Measurements from ENCODE around the gene AGBL4.
"Not testable (repeated sequence)": the region's sequence is repeated elsewhere in the genome, so short reads cannot be mapped to it uniquely, and the experiment has no call there.

Gene AGBL4

GRCh38 chr1:50023292-50024159, at the start of gene AGBL4:
Gene AGBL4 (minus strand): TSS chr1:50023954.
- DNase-seq (ENCODE audit: low read depth in 2 of 2): no peak

- no peak for DNase-seq (ENCODE audit: low read depth in 2 of 2)
Observed at GRCh38 chr1:50066806-50067205, 43.1 kb upstream of the AGBL4 start.

- no peak for DNase-seq (ENCODE audit: low read depth in 2 of 2)
Observed at GRCh38 chr1:50060279-50060678, 36.5 kb upstream of the AGBL4 start.

- DNase-seq (ENCODE audit: low read depth in 2 of 2): no peak
Observed at GRCh38 chr1:50048791-50049190, 25.0 kb upstream of the AGBL4 start.

DNA sequence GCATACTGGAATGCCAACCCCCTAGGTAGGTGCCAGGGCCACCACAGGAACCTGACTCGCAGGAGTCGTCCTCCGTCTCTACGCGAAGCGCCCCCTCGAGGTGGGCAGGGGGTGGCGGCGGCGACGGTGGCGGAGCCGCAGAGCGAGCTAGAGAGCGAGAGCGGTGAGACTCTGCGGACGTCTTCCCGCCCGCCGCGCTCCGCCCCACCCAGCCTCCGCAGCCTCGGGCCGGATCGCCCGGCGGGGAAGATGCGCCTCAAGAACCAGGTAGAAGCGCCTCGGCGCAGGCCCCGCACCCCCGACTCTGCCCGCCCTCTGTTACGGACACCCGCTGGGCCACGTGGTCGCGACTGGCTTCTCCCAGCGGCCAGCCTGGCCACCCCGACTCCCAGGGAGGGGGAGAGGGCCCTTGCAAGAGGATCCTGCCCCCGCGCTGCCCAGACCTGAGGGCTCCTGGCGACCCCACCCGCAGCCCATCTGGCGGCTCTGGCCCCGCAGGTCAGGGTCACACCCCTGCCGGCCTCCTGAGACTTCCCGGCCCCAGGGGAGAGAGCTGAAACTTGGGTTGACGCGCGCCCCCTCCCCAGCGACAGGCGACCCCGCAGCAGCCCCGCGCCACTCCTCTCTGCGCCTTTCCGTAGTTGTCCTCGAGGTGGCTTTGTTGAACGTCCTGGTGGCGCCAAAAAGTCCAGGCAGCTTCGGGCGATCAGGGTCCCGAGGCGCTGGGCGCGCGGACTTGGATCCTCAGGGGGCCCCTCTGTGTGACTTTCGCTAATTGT, 24.4 kb upstream of the AGBL4 start:
- no peak for DNase-seq (ENCODE audit: low read depth in 2 of 2)

DNA sequence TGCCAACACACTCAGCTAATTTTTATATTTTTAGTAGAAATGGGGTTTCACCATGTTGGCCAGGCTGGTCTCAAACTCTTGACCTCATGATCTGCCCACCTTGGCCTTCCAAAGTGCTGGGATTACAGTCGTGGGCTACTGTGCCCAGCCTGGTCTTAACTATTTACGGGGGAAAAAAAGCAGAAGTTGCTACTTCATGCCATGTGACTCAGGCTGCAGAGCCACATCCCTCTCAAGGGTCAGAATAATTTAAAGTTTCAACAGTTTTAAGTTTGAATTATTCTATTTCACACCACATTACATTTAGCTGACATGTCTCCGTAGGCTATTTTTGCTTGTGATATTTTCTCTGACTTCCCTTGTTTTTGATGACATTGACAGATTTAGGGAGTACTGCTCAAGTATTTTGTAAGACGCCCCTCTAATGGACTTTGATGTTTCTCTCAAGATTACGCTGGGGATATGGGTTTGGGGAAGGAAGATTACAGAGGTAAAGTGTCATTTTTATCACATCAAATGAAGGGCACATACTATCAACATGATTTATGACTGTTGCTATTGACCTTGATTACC, 14.6 kb upstream of the AGBL4 start:
- DNase-seq (ENCODE audit: low read depth in 2 of 2): no peak

DNA sequence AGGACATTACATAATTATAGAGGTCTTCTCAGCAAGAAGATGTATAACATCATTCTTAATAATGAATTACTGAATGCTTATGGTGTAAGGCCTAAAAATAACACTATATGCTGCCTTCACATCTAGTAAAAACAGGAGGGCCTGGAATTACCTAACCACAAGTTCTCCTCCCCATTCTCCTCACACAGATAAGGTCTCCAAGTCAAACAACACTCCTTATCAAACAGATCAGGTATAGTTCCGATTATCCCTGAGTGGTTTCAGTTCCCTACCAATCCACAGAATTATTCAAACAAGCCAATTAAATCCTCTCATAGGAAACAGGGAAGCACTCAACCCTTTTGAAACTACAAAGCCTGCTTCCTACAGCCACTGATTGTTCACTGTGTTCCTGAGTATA, 4.0 kb upstream of the AGBL4 start:
- no peak for DNase-seq (ENCODE audit: low read depth in 2 of 2)

GRCh38 chr1:49995734-49996133, 28.0 kb downstream of the AGBL4 start:
- DNase-seq (ENCODE audit: low read depth in 2 of 2): no peak

- no peak for DNase-seq (ENCODE audit: low read depth in 2 of 2)
Observed at GRCh38 chr1:49971088-49971487, 52.7 kb downstream of the AGBL4 start.

DNA sequence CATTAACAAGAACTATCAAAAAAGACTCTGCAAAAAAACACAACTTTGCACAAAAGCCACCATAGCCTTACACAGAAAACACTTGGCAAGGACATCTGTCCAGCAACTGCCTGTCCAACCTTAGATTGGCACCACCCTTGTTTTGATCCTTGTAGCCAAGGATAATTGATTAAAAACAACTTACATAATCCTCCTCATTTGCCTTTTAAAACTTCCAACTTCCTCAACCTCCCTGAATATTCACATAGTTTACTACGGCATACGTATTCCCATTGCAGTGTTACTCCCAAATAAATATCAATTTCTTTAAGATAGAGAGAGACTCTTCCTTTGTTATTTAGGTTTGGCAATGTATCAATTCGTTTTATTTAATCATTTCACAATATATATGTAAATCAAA, 72.4 kb downstream of the AGBL4 start:
- DNase-seq (ENCODE audit: low read depth in 2 of 2): no peak

DNA sequence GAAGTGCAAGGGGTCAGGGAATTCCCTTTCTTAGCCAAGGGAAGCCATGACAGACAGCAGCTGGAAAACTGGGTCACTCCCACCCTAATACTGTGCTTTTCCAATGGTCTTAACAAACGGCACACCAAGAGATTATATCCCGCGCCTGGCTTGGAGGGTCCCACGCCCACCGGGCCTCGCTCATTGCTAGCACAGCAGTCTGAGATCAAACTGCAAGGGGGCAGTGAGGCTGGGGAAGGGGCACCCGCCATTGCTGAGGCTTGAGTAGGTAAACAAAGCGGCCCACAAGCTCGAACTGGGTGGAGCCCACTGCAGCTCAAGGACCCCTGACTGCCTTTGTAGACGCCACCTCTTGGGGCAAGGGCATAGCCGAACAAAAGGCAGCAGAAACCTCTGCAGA, 108.5 kb downstream of the AGBL4 start:
- DNase-seq (ENCODE audit: low read depth in 2 of 2): not testable (repeated sequence)

- DNase-seq (ENCODE audit: low read depth in 2 of 2): no peak
Observed at GRCh38 chr1:49906365-49906764, 117.4 kb downstream of the AGBL4 start.

DNA sequence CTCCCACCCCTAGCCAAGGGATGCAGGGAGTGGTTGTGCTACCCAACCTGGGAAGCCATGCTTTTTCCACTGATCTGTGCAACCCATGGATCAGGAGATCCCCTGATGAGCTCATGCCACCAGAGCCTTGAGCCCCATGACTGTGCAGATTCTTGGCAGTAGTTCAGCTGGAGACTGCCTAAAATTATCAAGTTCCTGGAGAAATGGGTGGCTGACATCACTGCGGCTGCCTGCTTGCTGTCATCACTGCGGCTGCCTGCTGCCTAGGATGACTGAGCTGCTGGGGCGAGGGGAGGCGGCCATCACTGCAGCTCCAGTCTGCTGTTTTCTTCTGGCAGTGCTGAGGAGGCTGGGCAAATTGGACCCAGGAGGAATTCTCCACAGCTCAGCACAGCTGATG, 159.2 kb downstream of the AGBL4 start:
- DNase-seq (ENCODE audit: low read depth in 2 of 2): no peak

GRCh38 chr1:49854741-49855140, 169.0 kb downstream of the AGBL4 start:
- no peak for DNase-seq (ENCODE audit: low read depth in 2 of 2)

DNA sequence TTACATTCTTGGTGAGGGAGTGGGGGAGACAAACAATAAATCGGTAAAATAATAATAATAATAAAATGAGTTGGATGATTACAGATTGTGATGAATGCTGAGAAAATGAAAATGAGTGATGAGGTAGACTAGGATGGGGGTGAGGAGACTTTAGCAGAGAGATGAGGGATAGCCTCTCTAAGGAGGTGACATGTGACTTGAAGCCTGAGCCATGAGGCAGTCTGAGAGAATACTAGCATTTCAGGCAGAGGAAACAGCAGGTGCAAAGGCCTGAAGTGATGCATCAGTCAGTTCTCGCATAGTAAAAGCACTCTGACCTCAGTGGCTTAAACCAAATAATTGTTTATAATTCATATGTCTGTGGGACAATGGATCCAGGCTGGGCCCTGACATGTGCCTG, 181.2 kb downstream of the AGBL4 start:
- DNase-seq (ENCODE audit: low read depth in 2 of 2): no peak

- DNase-seq (ENCODE audit: low read depth in 2 of 2): no peak
Observed at GRCh38 chr1:49841767-49842166, 182.0 kb downstream of the AGBL4 start.

- DNase-seq (ENCODE audit: low read depth in 2 of 2): no peak
Observed at GRCh38 chr1:49824261-49824660, 199.5 kb downstream of the AGBL4 start.

GRCh38 chr1:49817681-49818080, 206.1 kb downstream of the AGBL4 start:
- DNase-seq (ENCODE audit: low read depth in 2 of 2): no peak

- DNase-seq (ENCODE audit: low read depth in 2 of 2): not testable (repeated sequence)
Observed at GRCh38 chr1:49787013-49787412, 236.7 kb downstream of the AGBL4 start.

DNA sequence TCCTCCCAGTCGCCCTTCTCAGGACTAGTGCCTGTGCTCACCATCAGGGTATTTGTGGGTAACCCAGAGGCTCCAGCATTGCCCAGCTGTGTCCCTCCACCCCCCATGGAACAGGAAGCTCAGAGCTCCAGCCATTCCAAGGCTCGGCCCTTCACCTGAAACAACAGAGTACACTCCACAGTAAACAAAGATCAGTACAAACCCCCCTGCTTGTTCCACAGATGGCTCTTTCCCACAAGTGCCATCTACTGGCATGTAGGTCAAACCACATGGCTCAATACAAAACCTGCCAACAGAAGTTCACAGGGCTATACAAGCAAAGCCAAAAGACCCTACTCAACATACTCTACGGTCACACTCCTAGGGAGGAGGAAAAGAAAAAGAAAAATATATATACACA, 258.7 kb downstream of the AGBL4 start:
- DNase-seq (ENCODE audit: low read depth in 2 of 2): no peak

GRCh38 chr1:49738118-49738517, 285.6 kb downstream of the AGBL4 start:
- not testable (repeated sequence) for DNase-seq (ENCODE audit: low read depth in 2 of 2)

- DNase-seq (ENCODE audit: low read depth in 2 of 2): no peak
Observed at GRCh38 chr1:49728377-49728776, 295.4 kb downstream of the AGBL4 start.

DNA sequence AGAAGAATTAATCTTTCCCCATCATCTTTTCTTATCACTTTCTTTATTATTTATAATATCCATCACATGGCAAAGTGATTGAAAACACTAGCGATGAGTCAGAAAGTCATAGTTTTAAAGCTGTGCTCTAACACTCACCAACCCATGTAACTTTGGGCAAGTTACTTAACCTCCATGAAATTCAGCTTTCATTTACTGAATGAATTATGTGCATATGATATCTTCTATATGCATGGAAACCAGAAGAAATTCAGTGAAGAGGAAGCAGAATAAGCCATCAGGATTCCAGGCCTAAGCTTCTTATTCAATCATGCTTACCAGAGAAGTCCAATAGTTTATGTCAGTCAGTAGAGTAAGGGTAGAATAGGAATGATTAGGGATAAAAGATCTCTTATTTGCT, 300.1 kb downstream of the AGBL4 start:
- DNase-seq (ENCODE audit: low read depth in 2 of 2): no peak
